Activated T-cell treated with anti-CD3 and anti-CD28 coated beads, Interleukin-2, amount 50 U/mL, for 72 hours (primary cell): ENCODE data around the gene IL22RA2. TPM values are rescaled to one million over a fixed set of nuclear protein-coding genes. Genes with fewer than 3 reads are reported as not detected.
"Not testable (repeated sequence)": the region's sequence is repeated elsewhere in the genome, so short reads cannot be mapped to it uniquely, and the experiment has no call there.

Source experiments
- ATAC-seq, 2 donors: fragments of 150-1000 bp; cut with Tn5 transposase; replicated peaks in 1 of 2; 2 replicates each; pipeline ENCODE4 v1.10.0; 2021; ENCODE audit warnings: moderate library complexity in 2 of 2, mild to moderate bottlenecking in 1 of 2
- DNase-seq, 2 donors: peaks; one replicate each; pipeline ENCODE4 v3.0.0; 2021 to 2022; ENCODE audit warnings: mixed read lengths in 1 of 2
- H3K27ac Mint-ChIP-seq: one replicate; pipeline ENCODE4 v1.8.0; 2022; ENCODE audit warnings: mild to moderate bottlenecking, moderate library complexity, mixed read lengths
- H3K27me3 Mint-ChIP-seq: one replicate; pipeline ENCODE4 v1.8.0; 2022; ENCODE audit warnings: low read depth, mixed read lengths
- H3K36me3 Mint-ChIP-seq, 2 donors: one replicate each; pipeline ENCODE4 v1.8.0; 2022; ENCODE audit warnings: mixed read lengths in 2 of 2, mild to moderate bottlenecking in 1 of 2; ENCODE audit not compliant: insufficient read depth in 2 of 2
- H3K4me1 Mint-ChIP-seq: one replicate; pipeline ENCODE4 v1.8.0; 2022; ENCODE audit warnings: low read depth, mixed read lengths
- H3K4me3 Mint-ChIP-seq, 2 donors: one replicate each; pipeline ENCODE4 v1.8.0; 2022; ENCODE audit warnings: mild to moderate bottlenecking in 2 of 2, mixed read lengths in 2 of 2, moderate library complexity in 2 of 2
- H3K9me3 Mint-ChIP-seq, 2 donors: one replicate each; pipeline ENCODE4 v1.8.0; 2022; ENCODE audit warnings: mixed read lengths in 2 of 2
- total RNA-seq, 2 donors: library from RNA; stranded (reverse); gene quantifications; one replicate each; pipeline ENCODE4 v1.2.3, GENCODE V29; 2022

The IL22RA2 gene
- total RNA-seq, 2 donors from 2014 or later: not detected

DNA sequence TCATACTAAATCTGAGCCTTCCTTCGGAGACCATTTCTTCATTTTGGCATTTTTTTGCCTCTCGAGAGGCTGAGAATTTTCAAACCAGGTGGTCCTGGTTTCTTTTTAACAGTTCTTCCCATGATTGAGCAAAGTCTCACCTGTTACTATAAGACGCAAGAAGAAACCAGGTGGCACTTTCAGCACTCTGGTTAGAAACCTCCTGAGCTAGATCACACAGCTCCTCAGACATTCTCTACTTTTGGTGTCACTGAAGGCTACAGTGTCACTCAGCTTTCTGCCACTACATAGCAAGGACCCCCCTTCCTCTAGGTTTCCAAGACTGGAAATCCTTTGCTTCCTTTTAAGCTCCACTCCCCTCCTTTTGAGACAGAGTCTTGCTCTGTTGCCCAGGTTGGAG lies 38.5 kb upstream of the IL22RA2 start:
- Mint-ChIP-seq H3K36me3 (peaks cover 21 to 24% of the 10 kb centered on the region in 2 donors), H3K9me3 (peaks cover 8 to 9% of the 10 kb centered on the region in 2 donors), H3K4me1 (peaks cover 39% of the 10 kb centered on the region), H3K27ac (no peak overlapping the region), H3K27me3 (no peaks in the 10 kb centered on the region), H3K4me3 (no peak overlapping the region)
- DNase-seq: no peak
- ATAC-seq: no peak

DNA sequence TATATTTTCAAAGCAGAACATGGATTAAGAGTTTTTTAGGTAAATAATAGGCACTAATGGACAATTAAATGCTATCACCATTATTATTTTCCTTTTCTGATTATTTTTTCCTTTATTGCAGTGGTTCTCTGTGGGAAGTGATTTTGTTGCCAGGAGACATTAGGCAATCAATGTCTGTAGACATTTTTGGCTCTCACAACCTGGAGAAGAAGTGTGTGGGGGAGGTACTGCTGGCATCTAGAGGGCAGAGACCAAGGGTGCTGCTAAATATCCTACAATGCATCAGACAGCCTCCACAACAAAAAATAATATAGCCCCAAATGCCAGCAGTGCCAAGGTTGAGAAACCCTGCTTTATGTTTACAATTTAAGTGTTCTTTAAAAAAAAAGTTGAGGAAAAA lies 37.5 kb upstream of the IL22RA2 start:
- Mint-ChIP-seq H3K36me3 (peaks cover 22 to 24% of the 10 kb centered on the region in 2 donors), H3K27me3 (no peaks in the 10 kb centered on the region), H3K4me3 (no peak overlapping the region), H3K9me3 (peaks cover 8 to 9% of the 10 kb centered on the region in 2 donors), H3K4me1 (peaks cover 32% of the 10 kb centered on the region), H3K27ac (no peak overlapping the region)
- ATAC-seq (no peak), DNase-seq (no peak)

DNA sequence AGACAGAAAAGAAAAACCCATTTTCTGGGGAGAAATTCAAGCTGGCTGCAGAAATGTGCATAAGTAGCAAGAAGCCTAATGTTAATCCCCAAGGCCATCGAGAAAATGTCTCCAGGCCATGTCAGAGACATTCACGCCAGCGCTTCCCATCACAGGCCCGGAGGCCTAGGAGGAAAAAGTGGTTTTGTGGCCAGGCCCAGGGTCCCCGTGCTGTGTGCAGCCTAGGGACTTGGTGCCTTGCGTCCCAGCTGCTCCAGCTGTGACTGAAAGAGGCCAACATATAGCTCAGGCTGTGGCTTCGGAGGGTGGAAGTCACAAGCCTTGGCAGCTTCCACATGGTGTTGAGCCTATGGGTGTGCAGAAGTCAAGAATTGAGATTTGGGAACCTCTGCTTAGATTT lies 34.8 kb upstream of the IL22RA2 start:
- no peak overlapping the region for H3K27ac Mint-ChIP-seq
- H3K9me3 Mint-ChIP-seq: peaks cover 8 to 9% of the 10 kb centered on the region in 2 donors
- H3K4me1 Mint-ChIP-seq: peaks cover 11% of the 10 kb centered on the region
- ATAC-seq (no peak), DNase-seq (no peak)
- no peak overlapping the region for H3K4me3 Mint-ChIP-seq
- no peaks in the 10 kb centered on the region for H3K27me3 Mint-ChIP-seq
- H3K36me3 Mint-ChIP-seq: peaks cover 25 to 36% of the 10 kb centered on the region in 2 donors

DNA sequence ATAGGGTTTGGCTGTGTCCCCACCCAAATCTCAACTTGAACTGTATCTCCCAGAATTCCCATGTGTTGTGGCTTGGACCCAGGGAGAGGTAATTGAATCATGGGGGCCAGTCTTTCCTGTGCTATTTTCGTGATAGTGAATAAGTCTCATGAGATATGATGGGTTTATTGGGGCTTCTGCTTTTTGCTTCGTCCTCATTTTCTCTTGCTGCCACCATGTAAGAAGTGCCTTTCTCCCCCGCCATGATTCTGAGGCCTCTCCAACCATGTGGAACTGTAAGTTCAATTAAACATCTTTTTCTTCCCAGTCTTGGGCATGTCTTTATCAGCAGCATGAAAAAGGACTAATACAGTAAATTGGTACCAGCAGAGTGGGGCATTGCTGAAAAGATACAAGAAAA lies 34.0 kb upstream of the IL22RA2 start:
- not testable (repeated sequence) for DNase-seq, H3K9me3 Mint-ChIP-seq, H3K4me1 Mint-ChIP-seq, ATAC-seq, H3K4me3 Mint-ChIP-seq, H3K27me3 Mint-ChIP-seq, H3K27ac Mint-ChIP-seq
- H3K36me3 Mint-ChIP-seq: peaks cover 26 to 37% of the 10 kb centered on the region in 2 donors

DNA sequence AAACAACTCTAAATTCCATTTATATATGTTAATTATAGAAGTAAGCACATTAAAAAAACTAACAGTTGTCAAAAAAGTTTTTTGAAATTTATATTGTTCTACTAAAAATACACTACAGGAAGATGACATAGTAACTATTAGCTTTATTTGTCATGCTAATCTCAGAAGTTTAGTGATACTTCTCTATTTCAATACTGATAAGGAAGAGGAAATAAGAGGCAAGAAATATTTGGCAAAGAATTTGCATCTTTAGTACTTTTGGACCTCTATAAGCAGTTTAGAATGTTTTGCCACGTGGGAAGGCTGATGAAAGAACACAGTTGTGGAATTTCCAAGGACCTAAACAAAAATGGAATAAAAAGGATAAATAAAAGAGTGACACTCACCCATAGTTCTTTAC lies 33.1 kb upstream of the IL22RA2 start:
- no peak for ATAC-seq
- peaks cover 8 to 9% of the 10 kb centered on the region in 2 donors for H3K9me3 Mint-ChIP-seq
- no peaks in the 10 kb centered on the region for H3K27me3 Mint-ChIP-seq
- no peak overlapping the region for H3K4me3 Mint-ChIP-seq
- H3K27ac Mint-ChIP-seq: no peak overlapping the region
- H3K4me1 Mint-ChIP-seq: no peaks in the 10 kb centered on the region
- peaks cover 25 to 36% of the 10 kb centered on the region in 2 donors for H3K36me3 Mint-ChIP-seq
- no peak for DNase-seq

DNA sequence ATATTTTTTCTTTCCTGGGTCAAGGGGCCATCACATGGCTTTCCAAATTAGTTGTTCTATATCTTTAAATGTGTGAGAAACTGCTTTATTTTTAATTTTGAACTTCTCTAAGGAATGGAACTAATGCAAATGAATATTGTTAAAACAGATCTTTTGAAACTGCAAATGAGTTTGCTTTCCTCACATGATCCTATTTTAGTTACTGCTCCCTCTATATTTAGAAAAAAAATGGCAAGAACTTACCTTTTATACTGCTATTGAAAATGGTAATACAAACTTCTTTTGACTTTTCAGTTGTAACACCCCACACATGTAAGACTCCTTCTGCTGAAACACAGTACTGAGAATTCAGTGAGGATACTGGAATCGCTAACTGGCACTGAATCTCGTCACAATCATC lies 29.8 kb upstream of the IL22RA2 start:
- H3K4me1 Mint-ChIP-seq: peaks cover under 1% of the 10 kb centered on the region
- DNase-seq (no peak), ATAC-seq (no peak)
- H3K36me3 Mint-ChIP-seq: peaks cover 19 to 35% of the 10 kb centered on the region in 2 donors
- peak overlapping the region; percentile 10 for H3K27ac Mint-ChIP-seq
- no peak overlapping the region for H3K4me3 Mint-ChIP-seq
- peaks cover 2 to 5% of the 10 kb centered on the region in 2 donors for H3K9me3 Mint-ChIP-seq
- no peaks in the 10 kb centered on the region for H3K27me3 Mint-ChIP-seq

DNA sequence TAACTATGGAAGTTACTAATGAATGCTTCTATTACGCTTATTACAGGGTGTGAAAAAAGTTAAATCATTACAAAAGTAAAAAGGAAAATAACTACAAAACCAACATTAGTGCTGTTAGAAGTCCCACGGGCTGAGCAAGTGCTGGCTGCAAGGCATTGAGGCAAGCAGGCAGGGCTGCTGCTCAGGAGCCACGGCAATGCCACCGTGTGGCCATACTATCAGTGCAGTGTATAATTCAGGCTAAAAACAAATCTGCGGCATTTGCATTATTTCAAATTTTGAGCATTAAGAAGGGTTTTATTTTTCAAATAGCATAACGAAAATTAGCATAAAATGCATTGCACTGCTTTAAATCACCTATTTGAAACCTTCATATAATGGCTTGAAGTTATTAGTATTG lies 28.6 kb upstream of the IL22RA2 start:
- Mint-ChIP-seq H3K27me3 (no peaks in the 10 kb centered on the region), H3K9me3 (no peaks in the 10 kb centered on the region), H3K4me1 (peaks cover 6% of the 10 kb centered on the region), H3K36me3 (peaks cover 12 to 35% of the 10 kb centered on the region in 2 donors), H3K4me3 (no peak overlapping the region), H3K27ac (no peak overlapping the region)
- no peak for DNase-seq
- ATAC-seq: peak in 1 of 2 donors; percentile 50

DNA sequence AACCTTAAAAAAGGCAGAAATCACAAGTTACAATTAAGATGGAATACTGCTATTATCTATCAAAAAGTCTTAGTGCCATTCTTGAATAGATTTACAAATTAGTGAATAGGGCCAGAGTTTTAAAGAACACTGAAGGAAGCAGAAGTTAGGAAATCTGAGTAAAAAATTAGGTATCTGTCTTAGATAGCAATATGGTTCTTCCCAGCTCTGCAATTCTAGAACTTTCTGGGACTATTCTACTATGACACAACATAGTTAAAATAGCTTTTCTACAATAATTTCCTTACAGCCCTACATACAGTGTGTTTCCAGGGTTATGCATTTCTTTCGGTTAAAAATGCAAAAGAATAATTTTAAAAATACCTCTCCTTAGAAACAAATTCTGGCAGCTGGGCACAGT lies 27.6 kb upstream of the IL22RA2 start:
- Mint-ChIP-seq H3K4me1 (peaks cover 6% of the 10 kb centered on the region), H3K36me3 (peaks cover 11 to 35% of the 10 kb centered on the region in 2 donors), H3K27ac (no peak overlapping the region), H3K27me3 (no peaks in the 10 kb centered on the region), H3K4me3 (no peak overlapping the region), H3K9me3 (no peaks in the 10 kb centered on the region)
- ATAC-seq (no peak), DNase-seq (no peak)

DNA sequence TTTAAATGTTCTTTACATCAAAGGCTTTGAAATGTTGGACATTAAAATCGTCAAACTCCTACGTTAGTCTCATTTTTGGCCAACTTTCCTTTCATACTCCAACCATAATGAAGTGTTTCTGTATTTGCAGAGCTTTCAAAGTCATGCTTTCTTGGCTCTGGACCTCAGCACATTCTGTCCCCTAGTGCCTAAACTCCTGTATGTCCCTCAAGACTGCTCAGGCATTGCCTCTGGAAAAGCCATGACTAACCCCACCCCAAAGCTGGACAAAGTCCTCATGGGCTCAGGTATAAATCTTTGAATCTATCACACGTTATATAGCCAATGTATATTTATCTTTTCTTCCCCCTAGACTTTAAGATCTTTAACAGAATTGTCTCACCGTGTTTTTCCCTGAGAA lies 26.8 kb upstream of the IL22RA2 start:
- no peaks in the 10 kb centered on the region for H3K27me3 Mint-ChIP-seq
- no peak overlapping the region for H3K27ac Mint-ChIP-seq
- H3K9me3 Mint-ChIP-seq: no peaks in the 10 kb centered on the region
- ATAC-seq (no peak), DNase-seq (no peak)
- peaks cover 6% of the 10 kb centered on the region for H3K4me1 Mint-ChIP-seq
- H3K36me3 Mint-ChIP-seq: peaks cover 10 to 32% of the 10 kb centered on the region in 2 donors
- H3K4me3 Mint-ChIP-seq: no peak overlapping the region

DNA sequence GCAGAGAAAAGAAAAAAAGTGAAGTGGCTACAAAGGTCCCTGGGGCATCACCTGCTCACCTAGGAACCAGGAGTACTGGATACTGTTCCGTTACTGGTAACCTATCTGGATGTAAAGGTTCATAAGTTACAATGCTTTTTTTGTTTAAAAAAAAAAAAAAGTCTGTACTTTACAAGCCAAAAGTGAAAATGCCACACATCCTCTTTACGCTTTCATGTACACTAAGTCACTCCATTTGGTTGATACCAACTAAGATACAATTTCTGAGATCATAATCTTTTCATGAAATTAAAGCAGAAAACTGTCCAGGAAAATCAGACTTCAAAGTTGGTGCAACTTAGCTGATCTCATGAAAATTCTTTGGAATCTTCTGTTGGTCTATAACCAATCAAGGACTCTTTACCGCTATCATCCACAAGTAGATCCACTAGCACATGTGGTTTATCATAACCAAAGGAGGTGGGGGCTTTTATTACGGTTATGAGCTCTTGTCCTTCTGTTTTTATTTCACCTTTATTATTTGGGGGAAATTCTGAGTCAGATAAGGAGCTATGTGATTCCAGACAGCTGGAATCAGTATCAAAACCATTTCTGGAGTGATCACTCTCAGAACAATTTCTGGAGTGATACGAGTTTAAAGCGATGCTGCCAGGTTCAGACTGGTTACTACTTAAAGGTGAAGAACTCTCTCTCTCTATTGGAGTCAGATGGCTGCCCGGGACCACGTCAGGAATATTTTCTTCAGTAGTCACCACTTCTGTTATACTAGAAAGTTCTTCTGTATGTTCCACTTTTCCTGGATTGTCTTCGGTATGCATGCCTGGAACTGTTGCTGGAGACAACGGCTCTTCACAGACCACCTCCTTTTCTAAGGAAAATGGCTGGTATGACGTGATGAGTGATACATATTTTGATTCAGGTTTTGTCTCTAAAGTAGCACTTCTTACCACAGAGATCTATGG lies 24.5 kb upstream of the IL22RA2 start:
- Mint-ChIP-seq H3K36me3 (peaks cover 6 to 19% of the 10 kb centered on the region in 2 donors), H3K9me3 (no peaks in the 10 kb centered on the region), H3K4me3 (no peak overlapping the region), H3K27ac (no peak overlapping the region), H3K27me3 (no peaks in the 10 kb centered on the region), H3K4me1 (peaks cover 6% of the 10 kb centered on the region)
- no peak for ATAC-seq
- DNase-seq: no peak

DNA sequence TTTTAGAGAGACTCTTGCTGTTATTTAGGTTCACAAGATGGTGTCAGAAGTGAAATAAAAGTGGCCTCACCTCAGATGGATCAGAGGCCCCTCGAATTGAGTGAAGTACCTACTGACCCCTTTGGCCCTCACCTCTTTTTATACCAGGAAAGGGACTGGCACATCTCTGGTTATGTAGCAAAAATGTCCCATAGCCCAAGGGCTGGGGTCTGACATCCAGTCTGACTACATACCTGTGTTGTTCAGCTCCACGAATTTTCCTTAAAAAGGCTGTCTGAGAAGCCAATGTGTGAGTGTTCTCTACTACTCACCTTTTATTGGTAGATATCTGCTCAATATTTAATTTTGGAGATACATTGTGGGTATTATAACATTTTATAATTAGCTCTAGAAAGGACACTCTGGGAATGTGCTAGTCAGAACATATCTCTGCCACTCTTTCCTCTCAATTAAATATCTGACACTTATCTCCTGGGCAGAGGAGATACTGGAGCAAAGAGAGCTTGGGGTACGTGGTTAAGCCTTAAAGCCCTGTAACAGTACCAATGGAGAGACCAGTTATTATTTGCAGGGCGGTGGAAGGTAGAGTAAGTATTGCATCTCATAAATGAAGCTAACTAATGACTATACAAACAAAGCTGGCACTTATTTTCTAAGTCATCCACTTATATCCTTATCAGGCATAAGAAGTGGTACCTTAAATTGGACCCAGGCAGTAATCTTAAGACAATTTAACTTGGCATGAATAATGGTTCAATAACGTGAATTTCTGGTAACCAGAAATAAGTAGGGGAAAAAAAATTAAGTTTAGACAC lies 20.0 kb upstream of the IL22RA2 start:
- ATAC-seq (no peak), DNase-seq (no peak)
- peaks cover 7 to 9% of the 10 kb centered on the region in 2 donors for H3K36me3 Mint-ChIP-seq
- no peaks in the 10 kb centered on the region for H3K27me3 Mint-ChIP-seq
- peaks cover 3 to 4% of the 10 kb centered on the region in 2 donors for H3K9me3 Mint-ChIP-seq
- H3K4me1 Mint-ChIP-seq: peaks cover 6% of the 10 kb centered on the region
- H3K27ac Mint-ChIP-seq: no peak overlapping the region
- H3K4me3 Mint-ChIP-seq: no peak overlapping the region

DNA sequence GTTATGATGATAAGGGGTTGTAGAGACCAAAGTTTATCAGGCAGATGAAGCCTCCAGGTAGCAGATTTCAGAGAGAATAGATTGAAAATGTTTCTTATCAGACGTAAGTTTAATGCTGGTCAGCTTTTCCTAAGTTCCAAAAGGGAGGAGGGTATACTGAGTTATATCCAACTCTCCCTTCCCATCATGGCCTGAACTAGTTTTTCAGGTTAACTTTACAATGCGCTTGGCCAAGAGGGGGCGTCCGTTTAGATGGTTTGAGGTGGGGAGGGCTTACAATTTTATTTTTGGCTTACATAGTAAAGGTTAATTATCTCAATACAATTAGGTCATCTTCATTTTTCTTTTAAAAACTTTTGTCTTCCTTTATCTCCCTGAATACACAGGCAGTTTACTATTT lies 19.4 kb upstream of the IL22RA2 start:
- Mint-ChIP-seq H3K4me3 (no peak overlapping the region), H3K9me3 (peaks cover 3 to 5% of the 10 kb centered on the region in 2 donors), H3K36me3 (peaks cover 6% of the 10 kb centered on the region in 2 donors), H3K27ac (no peak overlapping the region), H3K4me1 (peaks cover 1% of the 10 kb centered on the region), H3K27me3 (no peaks in the 10 kb centered on the region)
- DNase-seq (no peak), ATAC-seq (no peak)

DNA sequence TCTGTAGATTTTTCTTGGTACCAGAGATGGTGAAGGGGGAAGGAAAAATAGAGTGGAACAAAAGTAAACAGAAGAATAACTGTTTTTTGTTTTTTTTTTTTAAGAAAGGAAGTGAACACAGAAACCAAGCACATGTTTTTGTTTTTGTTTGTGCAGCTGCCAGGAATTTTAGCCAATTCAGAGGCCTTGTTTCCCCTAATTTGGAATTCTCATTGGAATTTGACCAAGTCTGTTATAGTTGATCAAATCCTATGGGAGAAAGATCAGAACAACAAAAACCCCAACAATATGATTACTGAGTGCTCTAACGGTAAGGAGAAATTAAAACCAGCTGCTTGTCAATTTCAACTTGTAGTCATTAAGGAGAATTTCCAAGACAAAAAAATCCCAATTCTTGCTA lies 18.2 kb upstream of the IL22RA2 start:
- ATAC-seq: no peak
- H3K9me3 Mint-ChIP-seq: peaks cover 4 to 5% of the 10 kb centered on the region in 2 donors
- H3K27me3 Mint-ChIP-seq: no peaks in the 10 kb centered on the region
- no peak for DNase-seq
- no peak overlapping the region for H3K4me3 Mint-ChIP-seq
- H3K36me3 Mint-ChIP-seq: peaks cover 6 to 7% of the 10 kb centered on the region in 2 donors
- H3K4me1 Mint-ChIP-seq: no peaks in the 10 kb centered on the region
- no peak overlapping the region for H3K27ac Mint-ChIP-seq
